Spleen (tissue), 11 donors: ENCODE measurements around the gene SRRM1. TPM values are rescaled to one million over a fixed set of nuclear protein-coding genes. Genes with fewer than 3 reads are reported as not detected.
A peak's percentile ranks its signal among the peaks of the same experiment; 100 is the strongest.
"Not testable (repeated sequence)": the region's sequence is repeated elsewhere in the genome, so short reads cannot be mapped to it uniquely, and the experiment has no call there.

ENCODE experiments used
- DNase-seq: peaks from one replicate; pipeline ENCODE4 v3.0.0-alpha.2; 2020
- H3K27ac ChIP-seq, 8 donors: fragments of 200-600 bp; sonication (generic) in 7 of 8; 1 replicate in 4 of 8; 2 replicates in 4 of 8; pipeline versions ENCODE4 v1.5.0 to v1.8.0; 2016 to 2021; ENCODE audit warnings: inconsistent platforms in 4 of 8, mild to moderate bottlenecking in 4 of 8, moderate library complexity in 1 of 8
- H3K27me3 ChIP-seq, 7 donors: fragments of 200-600 bp; sonication (generic) in 6 of 7; replicated peaks in 1 of 7; 1 replicate in 4 of 7; 2 replicates in 3 of 7; pipeline versions ENCODE4 v1.5.0 to v1.8.0; 2016 to 2021; ENCODE audit warnings: inconsistent platforms in 3 of 7, mild to moderate bottlenecking in 1 of 7
- H3K36me3 ChIP-seq, 6 donors: fragments of 200-600 bp; sonication (generic) in 5 of 6; 1 replicate in 4 of 6; 2 replicates in 2 of 6; pipeline versions ENCODE4 v1.5.0 to v1.8.0; 2016 to 2021; ENCODE audit warnings: inconsistent platforms in 2 of 6
- H3K4me1 ChIP-seq, 6 donors: fragments of 200-600 bp; sonication (generic) in 5 of 6; 1 replicate in 3 of 6; 2 replicates in 3 of 6; pipeline versions ENCODE4 v1.5.0 to v1.8.0; 2016 to 2021; ENCODE audit warnings: inconsistent platforms in 3 of 6
- H3K4me3 ChIP-seq, 8 donors: fragments of 200-600 bp; sonication (generic) in 7 of 8; 1 replicate in 4 of 8; 2 replicates in 4 of 8; pipeline versions ENCODE4 v1.5.0 to v1.8.0; 2016 to 2021; ENCODE audit warnings: inconsistent platforms in 4 of 8, mild to moderate bottlenecking in 4 of 8, moderate library complexity in 2 of 8
- H3K9me3 ChIP-seq, 8 donors: fragments of 200-600 bp; sonication (generic) in 7 of 8; 1 replicate in 4 of 8; 2 replicates in 4 of 8; pipeline versions ENCODE4 v1.5.0 to v1.8.0; 2016 to 2021; ENCODE audit warnings: inconsistent platforms in 4 of 8
- POLR2A ChIP-seq, 3 donors: fragments of 450-650 bp; IDR thresholded peaks; one replicate each; pipeline ENCODE4 v1.5.1; 2017; ENCODE audit warnings: antibody characterized with exemption in 3 of 3, mild to moderate bottlenecking in 1 of 3
- POLR2AphosphoS5 ChIP-seq, 3 donors: sonication (generic); formaldehyde crosslinking; IDR thresholded peaks; one replicate each; pipeline ENCODE4 v1.5.1; 2017; ENCODE audit warnings: antibody characterized with exemption in 3 of 3
- WGBS, 5 donors: extraction: QIAGEN DNeasy Blood & Tissue Kit in 3 of 5; methylation state at CpG; one replicate each; pipeline versions ENCODE4 v1.1.5 to v1.1.7; 2013 to 2018; 5-methylcytosine and 5-hydroxymethylcytosine counted together
- intact Hi-C: fragments of 100-400 bp; cut with DNase I; formaldehyde crosslinking; loops from one replicate; pipeline ENCODE4 v1.15.0; 2023; ENCODE audit warnings: low total_unique reads
- polyA plus RNA-seq, 3 donors: library from polyadenylated mRNA; stranded (reverse); fragments of 200-250 nt; gene quantifications; one replicate each; pipeline ENCODE4 v1.2.1, GENCODE V29; 2013
- total RNA-seq, 7 donors: library from RNA; depleted of rRNA in 3 of 7; stranded (reverse); fragments of >200 nt in 3 of 7; fragmentation: NEBNext Ultra II Directional in 4 of 7; extraction: Animal tissue kit (Norgen Biotek cat#: 25700) in 4 of 7; gene quantifications; one replicate each; pipeline versions ENCODE4 v1.1.0 to v1.2.1, GENCODE V29; 2016 to 2021
- TF ChIP-seq, protein P1 (sequence below), 11 experiments: fragments of 200-600 bp in 7 of 11; fragments of 450-650 bp in 4 of 11; sonication (generic) in 4 of 11; IDR thresholded peaks in 8 of 11; conservative IDR thresholded peaks in 3 of 11; 1 replicate in 7 of 11; 2 replicates in 4 of 11; pipeline versions ENCODE4 v1.4.0 to v1.8.0; 2016 to 2021; ENCODE audit warnings: antibody characterized with exemption in 11 of 11, inconsistent platforms in 4 of 11, mild to moderate bottlenecking in 1 of 11
- donor health status: healthy with polysubstance abuse.
- donor health status: DM: no; HTN: no; CAD: no; lungs with moderate emphysema.
- donor health status: DM: no; HTN: no; CAD: no.
- donor health status: Bipolar disorder and iron deficiency.
- donor health status: healthy.
- donor health status: DM: no; HTN: no; CAD: no.
- donor health status: DM: yes; HTN: yes; CAD: no.

Gene SRRM1
- total and polyA plus RNA-seq, 10 donors: 25.6 to 169 (median 134) TPM

- Histone ChIP-seq H3K36me3 (no peaks in the 10 kb centered on the region), H3K9me3 (no peaks in the 10 kb centered on the region), H3K27me3 (no peaks in the 10 kb centered on the region), H3K4me1 (peaks cover 20 to 35% (median 29%) of the 10 kb centered on the region in 6 donors), H3K4me3 (no peak overlapping the region), H3K27ac (peak overlapping the region in 7 of 8 donors; percentile 28 to 74 (median 62))
- 55 to 64% (median 60%) methylated on average over 7 of the region's 7 CpGs for WGBS, 5 donors
- peak; percentile 81 for DNase-seq
- intact Hi-C loops: loop anchor here (10.0 kb wide), 1 partner anchor 49 kb away; the partner anchor contains the start of gene CLIC4
- TF ChIP-seq, protein P1, sequence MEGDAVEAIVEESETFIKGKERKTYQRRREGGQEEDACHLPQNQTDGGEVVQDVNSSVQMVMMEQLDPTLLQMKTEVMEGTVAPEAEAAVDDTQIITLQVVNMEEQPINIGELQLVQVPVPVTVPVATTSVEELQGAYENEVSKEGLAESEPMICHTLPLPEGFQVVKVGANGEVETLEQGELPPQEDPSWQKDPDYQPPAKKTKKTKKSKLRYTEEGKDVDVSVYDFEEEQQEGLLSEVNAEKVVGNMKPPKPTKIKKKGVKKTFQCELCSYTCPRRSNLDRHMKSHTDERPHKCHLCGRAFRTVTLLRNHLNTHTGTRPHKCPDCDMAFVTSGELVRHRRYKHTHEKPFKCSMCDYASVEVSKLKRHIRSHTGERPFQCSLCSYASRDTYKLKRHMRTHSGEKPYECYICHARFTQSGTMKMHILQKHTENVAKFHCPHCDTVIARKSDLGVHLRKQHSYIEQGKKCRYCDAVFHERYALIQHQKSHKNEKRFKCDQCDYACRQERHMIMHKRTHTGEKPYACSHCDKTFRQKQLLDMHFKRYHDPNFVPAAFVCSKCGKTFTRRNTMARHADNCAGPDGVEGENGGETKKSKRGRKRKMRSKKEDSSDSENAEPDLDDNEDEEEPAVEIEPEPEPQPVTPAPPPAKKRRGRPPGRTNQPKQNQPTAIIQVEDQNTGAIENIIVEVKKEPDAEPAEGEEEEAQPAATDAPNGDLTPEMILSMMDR (IDR thresholded peaks at IDR 0.05 in 8 of 11, conservative IDR thresholded peaks at IDR 0.05 in 3 of 11): no peak
- peak in 2 of 3 donors; percentile 32 to 54 for TF ChIP-seq POLR2AphosphoS5 (IDR thresholded peaks at IDR 0.05)
Observed at GRCh38 chr1:24695202-24695974, 52.3 kb downstream of the SRRM1 start.

DNA sequence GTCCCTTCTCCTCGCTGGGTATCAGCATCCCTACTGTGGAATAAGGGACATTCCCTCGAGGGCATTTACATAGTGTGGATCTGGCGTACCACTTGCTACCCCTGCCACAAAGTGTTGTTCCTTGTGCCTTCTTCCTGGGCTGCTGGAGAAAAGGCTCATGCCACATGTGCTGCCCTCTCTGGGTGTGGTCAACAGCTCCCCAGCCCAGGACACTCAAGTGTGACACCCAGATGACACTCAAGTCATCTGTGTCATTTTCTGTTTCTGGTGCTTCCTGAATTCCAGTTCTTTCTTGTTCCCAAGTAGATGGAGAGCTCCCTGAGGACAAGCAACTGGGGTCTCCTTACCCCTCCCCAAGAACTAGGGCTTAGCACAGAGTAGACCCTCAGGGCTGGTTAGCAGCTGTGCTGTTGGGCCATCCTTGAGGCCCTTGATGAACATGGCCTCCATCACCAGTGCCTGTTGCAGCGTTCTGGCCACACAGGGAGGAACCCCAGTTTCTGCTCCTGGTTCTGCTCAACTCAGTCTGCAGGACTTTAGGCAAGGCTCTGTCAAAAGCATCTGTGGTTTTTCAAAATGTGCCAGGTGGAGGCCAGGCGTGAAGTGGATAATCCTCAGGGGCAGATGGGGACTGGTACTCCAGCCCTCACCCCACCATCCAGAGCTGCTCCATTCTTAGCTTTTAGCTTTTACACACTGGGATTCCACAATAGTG, 53.1 kb downstream of the SRRM1 start:
- H3K27me3 ChIP-seq: no peaks in the 10 kb centered on the region
- intact Hi-C loops: loop anchor here (10.0 kb wide), 1 partner anchor 49 kb away; the partner anchor contains the start of gene CLIC4
- H3K4me1 ChIP-seq: peaks cover 20 to 35% (median 29%) of the 10 kb centered on the region in 6 donors
- no peak for DNase-seq
- H3K27ac ChIP-seq: peak overlapping the region in 6 of 8 donors; percentile 28 to 74 (median 64)
- H3K36me3 ChIP-seq: no peaks in the 10 kb centered on the region
- 87 to 95% (median 91%) methylated on average over 5 of the region's 5 CpGs for WGBS, 5 donors
- no peak overlapping the region for H3K4me3 ChIP-seq
- TF ChIP-seq POLR2A (IDR thresholded peaks at IDR 0.05) (no peak), POLR2AphosphoS5 (IDR thresholded peaks at IDR 0.05) (no peak)
- TF ChIP-seq, protein P1 (IDR thresholded peaks at IDR 0.05 in 8 of 11, conservative IDR thresholded peaks at IDR 0.05 in 3 of 11): no peak
- H3K9me3 ChIP-seq: no peaks in the 10 kb centered on the region

GRCh38 chr1:24696756-24697330, 53.7 kb downstream of the SRRM1 start:
- intact Hi-C loops: loop anchor here (10.0 kb wide), 1 partner anchor 48 kb away; the partner anchor contains the start of gene CLIC4
- WGBS, 5 donors: 88 to 91% (median 88%) methylated on average over 15 of the region's 15 CpGs
- DNase-seq: no peak
- Histone ChIP-seq H3K9me3 (no peaks in the 10 kb centered on the region), H3K27me3 (no peaks in the 10 kb centered on the region), H3K36me3 (no peaks in the 10 kb centered on the region), H3K4me3 (no peak overlapping the region), H3K27ac (no peak overlapping the region), H3K4me1 (peaks cover 20 to 35% (median 29%) of the 10 kb centered on the region in 6 donors)
- TF ChIP-seq POLR2AphosphoS5 (IDR thresholded peaks at IDR 0.05) (no peak), POLR2A (IDR thresholded peaks at IDR 0.05) (no peak)
- TF ChIP-seq, protein P1 (IDR thresholded peaks at IDR 0.05 in 8 of 11, conservative IDR thresholded peaks at IDR 0.05 in 3 of 11): no peak

- H3K27me3 ChIP-seq, H3K27ac ChIP-seq, H3K9me3 ChIP-seq, H3K36me3 ChIP-seq, DNase-seq, H3K4me3 ChIP-seq: not testable (repeated sequence)
- intact Hi-C loops: loop anchor here (10.0 kb wide), 1 partner anchor 47 kb away; the partner anchor contains the start of gene CLIC4
- peaks cover 20 to 35% (median 29%) of the 10 kb centered on the region in 6 donors for H3K4me1 ChIP-seq
- 90 to 96% (median 94%) methylated on average over 7 of the region's 7 CpGs for WGBS, 5 donors
Observed at GRCh38 chr1:24697453-24698001, 54.4 kb downstream of the SRRM1 start.

GRCh38 chr1:24698326-24698725, 55.2 kb downstream of the SRRM1 start:
- not testable (repeated sequence) for DNase-seq, H3K9me3 ChIP-seq, H3K4me3 ChIP-seq, H3K27ac ChIP-seq, H3K36me3 ChIP-seq, H3K27me3 ChIP-seq
- intact Hi-C loops: loop anchor here (10.0 kb wide), 1 partner anchor 46 kb away; the partner anchor contains the start of gene CLIC4
- peaks cover 20 to 35% (median 29%) of the 10 kb centered on the region in 6 donors for H3K4me1 ChIP-seq
- 94 to 96% (median 94%) methylated on average over 8 of the region's 8 CpGs for WGBS, 5 donors
